GM19328 (cell line): ENCODE measurements around the gene KRTAP10-1.

Experiments used
- ATAC-seq: cut with Tn5 transposase; IDR thresholded peaks from one replicate; pipeline ENCODE4 v1.9.1; 2021; ENCODE audit warnings: mild to moderate bottlenecking, moderate library complexity; ENCODE audit not compliant: unreplicated experiment

The KRTAP10-1 gene

DNA sequence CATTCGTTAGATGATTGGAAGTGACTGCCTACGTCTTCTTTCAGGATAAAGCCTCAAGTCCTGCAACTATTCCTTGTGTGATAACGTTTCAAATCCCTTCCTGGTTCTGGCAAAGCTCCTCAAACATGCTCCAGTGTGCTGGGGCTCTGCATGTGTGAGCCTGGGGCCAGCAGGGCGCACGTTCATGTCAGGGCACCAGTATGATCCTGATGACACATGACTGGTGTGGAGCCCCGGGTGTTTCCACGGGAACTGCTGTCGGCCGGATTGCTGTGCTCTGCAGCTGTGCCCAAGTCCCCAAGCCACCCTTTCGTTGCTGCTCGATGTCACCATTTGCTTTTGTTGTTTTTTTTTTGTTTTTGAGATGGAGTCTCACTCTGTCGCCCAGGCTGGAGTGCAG lies 21.3 kb downstream of the KRTAP10-1 start:
- no peak for ATAC-seq

DNA sequence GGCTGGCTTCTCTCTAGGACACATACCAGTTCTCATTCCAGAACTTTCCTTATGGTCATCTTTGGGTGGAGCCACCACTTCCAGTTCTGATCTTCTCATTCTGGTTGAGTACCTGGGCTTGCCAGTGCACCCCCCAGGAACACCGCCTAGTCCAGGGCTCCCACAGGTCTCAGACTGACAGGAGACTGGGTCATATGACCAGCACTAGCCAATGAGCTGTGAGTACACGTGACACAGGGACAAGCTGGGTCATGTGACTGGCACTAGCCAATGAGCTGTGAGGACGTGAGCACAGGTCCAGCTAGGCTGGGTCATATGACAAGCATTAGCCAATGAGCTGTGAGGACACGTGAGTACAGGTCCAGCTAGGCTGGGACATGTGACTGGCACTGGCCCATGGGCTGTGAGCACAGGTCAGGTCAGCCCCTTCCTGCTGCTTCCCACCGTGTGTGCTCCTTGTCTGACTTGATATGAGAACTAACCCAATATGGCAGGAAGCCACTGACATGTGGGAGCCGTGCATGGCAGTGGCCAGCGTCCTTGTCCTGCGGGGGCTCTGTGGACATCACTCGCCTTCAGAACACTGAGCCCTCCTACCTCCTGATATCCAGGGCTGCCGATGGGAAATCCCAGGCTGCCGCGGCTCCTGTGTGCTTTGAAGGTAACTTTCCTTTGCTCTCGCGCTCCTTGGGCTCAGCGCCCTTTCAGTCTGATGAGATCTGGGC lies 22.7 kb downstream of the KRTAP10-1 start:
- ATAC-seq: no peak

GRCh38 chr21:44516828-44517174 lies 23.2 kb downstream of the KRTAP10-1 start:
- no peak for ATAC-seq

DNA sequence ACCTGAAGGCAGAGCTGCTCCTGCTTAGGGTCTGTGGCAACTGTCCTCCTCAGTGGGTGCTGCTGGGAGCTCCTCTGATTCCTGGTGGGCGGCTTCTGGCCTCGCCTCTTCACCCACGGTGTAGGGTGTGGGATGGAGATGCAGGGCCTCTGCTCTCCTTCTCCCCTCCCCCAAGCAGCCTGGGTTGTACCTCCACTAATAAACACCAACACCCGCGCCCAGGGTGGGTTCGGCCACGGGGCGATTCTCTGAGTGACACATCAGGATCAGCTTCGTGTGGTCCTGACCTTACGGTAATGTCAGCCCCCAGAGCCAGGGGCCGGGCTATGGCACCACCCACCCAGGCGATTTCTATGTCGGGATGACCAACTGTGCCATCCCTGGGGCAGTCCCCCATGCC lies 23.7 kb downstream of the KRTAP10-1 start:
- ATAC-seq: no peak

DNA sequence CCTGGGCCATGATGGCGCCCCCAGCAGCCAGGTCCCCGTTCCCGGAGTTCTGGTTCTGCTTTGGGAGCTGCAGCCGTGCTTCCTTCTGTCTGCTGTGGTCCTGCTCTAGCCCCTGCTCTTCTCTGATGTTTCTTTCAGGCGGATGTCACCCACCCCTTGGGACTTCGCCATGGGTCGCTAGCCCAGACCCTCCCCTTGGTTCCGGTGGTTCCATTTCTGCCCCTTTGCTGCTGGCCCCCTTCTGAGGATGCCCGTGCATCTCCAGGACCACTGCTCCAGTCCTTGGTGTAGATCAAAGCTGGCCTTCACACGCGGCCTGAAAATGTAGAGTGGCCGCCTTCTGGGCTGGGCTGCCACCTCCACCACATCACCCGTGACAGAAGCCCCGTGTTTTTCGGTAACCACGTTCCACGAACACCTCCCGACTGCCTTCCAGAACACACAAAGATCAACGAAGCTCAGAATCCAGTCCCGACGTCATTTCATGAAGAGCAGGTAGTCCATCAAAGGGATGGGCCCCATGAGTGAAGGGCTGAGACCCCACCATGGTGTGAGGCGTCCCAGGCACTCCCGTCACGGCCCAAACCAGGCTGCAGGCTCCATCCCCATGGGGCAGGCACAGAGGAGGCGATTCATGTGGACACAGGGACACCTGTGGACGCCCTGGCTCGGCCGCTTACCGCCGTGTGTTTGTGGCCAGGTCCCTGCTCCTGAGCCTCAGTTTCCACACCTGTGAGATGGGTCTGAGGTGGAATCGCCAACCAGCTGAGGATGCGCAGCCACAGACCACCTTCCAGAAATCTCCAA lies 24.4 kb downstream of the KRTAP10-1 start:
- no peak for ATAC-seq

DNA sequence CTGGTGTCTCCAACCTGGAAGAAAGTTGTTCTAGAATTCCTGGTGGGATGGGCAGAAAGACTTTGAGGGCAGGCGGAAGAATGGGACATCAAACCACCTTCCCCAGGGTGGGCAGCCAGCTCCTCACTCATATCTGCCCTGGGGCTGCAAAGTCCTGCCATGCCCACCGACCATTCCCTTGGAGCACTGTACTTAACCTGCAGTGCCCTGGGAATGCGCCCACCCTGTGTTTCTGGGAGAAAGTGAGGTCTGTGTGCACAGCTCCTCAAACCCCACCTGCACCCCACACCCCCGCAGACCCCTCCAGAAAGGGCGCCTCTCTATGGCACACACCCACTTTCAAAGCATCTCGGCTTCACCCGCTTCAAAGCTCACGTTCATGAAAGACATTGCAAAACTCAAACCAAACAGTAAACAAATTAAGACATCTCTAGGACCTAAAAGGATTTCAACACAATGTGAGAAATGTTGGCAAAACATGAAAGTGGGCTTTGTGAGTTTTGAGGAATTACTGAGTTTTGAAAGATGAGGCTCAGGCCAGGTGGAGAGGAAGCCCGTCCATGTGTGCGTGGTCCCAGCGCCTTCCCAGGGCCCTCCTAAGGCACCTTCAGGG lies 25.1 kb downstream of the KRTAP10-1 start:
- no peak for ATAC-seq

DNA sequence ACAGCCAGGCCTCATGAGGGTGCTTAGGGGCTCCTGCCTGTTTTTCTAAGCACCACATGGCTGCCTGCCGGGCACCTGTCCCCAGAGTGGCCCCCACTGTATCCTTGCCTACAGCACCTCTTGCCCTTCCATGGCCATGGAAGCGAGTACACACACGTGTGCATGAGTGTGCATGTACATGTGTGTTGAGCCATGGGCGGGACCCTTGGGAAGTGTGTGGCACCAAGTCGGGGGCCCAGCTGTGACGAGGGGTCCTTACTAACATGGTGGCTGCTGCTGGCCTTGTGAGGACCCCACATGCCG lies 25.8 kb downstream of the KRTAP10-1 start:
- no peak for ATAC-seq

GRCh38 chr21:44513389-44514217 lies 26.4 kb downstream of the KRTAP10-1 start:
- no peak for ATAC-seq

DNA sequence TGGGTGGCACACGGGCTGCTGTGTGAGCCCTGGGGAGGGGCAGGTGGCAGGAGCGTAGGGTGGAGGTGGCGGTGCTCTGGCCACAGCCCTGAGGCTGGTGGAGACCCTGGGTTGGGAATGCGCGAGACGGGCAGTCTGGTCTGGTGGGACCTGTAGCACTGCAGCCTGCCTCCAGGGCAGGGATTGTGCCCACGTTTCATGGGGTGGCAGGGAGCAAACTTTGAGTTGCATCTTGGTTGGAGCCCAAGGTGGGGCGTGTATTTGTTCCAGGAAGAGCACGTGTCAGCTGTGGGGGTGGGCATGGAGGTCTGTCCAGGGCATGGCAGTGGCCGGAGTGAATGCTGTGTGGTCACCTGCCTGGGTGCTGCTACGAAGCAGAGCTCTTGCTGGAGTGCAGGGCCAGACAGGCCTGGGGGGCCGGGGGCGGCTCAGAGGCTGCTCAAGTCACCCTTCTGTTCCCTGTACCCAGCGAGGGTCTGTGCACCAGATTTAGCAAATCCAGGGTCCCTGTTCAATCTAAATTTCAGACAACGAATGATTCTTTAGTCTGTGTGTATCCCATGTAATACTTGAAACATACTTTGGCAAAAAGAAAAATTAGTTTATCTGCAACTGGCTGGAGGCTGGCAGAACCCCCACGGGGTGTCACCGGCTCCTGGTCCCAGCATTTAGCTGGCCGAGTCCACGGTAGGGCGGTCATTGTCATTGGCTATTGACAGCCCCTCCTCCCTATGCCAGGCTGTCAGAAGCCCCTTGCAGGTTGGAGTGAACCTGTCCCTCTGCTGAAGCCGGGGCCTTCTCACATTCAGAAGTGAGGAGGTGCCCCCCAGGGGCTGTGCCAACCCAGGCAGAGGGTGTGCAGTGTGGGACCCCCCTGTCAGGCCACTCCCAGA lies 27.3 kb downstream of the KRTAP10-1 start:
- ATAC-seq: no peak

GRCh38 chr21:44511938-44512275 lies 28.1 kb downstream of the KRTAP10-1 start:
- ATAC-seq: no peak

DNA sequence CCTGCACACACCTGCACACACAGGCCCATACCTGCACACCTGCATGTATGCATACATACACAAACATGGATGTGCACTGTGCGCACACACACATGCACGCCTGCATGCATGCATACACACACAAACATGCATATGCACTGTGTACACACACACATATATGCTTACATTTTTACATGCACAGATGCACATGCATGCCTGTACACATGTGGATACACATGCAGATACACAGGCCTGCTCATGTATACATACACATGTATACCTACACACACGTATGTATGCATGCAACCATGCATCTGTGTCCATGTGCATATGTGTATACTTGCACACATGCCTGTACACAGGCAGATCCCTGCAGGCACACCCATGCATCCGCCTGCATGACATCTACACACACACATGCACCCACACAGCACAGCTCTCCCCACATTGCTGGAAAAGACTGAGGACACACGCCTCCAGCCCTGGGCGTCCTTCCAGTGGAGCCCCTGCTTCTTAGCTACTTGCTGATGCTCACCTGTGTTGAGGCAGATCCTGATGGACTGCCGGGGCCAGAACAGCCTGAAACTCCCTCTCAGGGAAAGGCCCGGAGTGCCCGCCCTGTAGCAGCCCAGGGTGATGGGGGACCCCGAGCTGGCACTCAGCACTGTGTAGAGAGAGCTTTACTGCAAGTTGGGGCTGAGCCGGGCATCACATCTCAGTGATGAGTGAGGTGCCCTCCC lies 28.6 kb downstream of the KRTAP10-1 start:
- no peak for ATAC-seq

DNA sequence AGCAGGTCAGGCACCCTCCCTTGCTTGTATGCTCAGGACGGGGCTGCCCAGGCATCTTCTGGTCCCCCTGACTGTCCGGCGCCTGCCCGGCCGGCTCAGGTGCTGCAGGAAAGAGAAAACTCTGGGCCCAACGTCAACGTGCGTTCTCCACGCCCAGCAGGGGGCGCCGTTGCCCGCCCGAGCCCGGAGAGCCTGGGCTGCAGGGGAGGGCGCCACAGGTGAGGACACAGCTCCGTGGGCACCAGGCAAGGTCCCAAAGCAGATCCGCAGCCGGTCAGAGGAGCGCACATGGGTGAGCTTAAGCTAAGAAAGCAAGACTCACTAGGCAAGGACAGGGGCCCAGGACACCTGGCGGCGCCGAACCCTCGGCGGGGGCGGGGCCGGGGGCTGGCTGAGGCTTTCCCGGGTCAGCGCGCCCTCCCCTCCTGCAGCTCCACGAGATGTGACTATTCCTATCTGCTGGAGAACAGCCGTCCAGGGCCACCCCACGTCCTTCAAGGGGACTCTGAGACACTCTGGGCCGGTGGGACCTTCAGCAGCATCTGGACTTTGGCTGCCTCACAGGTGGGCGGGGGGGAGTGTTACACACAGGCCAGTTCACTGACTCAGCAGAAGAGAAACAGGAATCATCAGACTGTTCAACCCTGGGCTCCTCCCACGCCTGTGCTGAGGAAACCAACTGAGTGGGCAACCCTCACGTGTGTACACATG lies 29.3 kb downstream of the KRTAP10-1 start:
- ATAC-seq: no peak

DNA sequence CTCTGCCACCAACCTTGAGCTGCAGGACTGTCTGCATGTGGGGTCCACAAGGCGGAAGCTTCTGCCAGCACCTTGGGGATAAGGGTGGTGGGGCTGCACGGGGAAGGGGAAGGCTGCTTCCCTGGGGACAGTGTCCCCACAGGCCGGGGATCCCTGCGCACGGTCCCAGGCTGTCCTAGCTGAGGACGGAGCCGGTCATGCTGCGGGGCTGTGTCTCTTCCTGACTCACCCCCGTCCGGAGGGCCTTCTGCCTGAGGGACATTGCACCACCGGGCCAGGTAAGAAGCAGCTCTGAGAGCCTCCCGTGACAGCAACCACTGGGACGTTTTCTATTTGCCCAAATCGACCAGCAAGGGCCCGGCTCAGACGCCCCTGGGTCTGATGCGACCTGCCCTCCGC lies 29.9 kb downstream of the KRTAP10-1 start:
- no peak for ATAC-seq

DNA sequence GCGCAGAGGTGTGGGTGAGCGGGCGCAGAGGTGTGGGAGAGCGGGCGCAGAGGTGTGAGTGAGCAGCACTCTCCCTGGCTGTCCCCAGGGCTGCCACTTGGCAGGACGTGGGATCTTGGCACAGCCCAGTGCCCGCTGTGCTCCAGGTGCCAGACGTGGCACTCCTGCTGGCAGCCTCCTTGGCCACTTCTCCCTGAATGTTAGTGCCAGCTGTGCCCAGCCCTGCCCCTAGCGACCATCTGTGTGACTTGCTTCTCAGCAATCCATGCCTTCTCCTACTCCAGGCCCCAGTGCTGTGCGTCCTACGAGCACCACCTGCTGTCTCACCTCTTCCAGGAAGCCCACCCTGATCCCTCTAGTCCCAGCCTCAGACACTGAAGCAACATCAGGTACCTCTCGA lies 30.5 kb downstream of the KRTAP10-1 start:
- ATAC-seq: no peak

DNA sequence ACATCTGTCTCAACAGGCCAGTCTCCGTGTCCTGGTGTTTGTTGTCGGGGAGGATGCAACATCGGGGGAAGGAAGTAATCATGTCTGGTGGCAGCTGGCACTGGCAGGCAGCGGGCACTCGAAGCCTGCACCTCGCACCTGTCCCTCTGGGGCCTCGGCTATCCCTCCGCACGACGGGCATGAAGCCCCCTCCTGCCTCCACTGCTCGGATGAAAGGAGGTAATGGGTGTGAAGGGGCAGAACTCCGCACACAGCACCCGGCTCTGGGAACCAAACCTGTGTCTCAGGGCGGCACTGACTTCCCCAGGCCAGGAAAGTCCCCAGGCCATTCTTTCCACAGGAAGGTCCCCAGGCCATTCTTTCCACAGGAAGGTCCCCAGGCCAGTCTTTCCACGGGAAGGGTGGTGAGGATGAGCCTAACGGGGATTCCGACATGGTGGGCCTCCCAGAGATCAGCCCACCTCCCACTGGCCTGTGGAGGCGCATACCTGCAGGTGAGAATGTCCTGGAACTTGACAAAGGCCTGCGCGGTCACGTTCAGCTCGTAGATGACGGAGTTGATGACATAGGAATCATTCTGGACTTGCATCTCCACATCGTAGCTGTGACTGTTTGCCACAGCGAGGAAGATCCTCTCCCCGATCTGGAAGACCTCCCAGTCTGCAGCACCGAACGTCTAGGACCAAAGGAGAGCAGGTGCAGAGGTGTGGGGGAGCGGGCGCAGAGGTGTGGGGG lies 31.1 kb downstream of the KRTAP10-1 start:
- ATAC-seq: no peak

DNA sequence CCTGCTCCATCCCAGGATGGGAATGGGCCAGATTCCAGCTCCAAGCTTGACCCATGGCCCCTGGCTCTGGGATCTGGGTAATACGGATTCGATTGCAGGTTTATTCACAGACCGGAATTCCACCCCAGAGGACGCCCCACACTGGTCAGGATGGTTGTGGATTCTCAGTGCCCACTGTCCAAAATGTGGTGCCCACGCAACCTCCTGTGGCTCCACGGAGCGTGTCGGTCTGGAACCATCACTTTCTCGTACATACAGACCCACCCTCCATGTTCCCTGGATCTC lies 31.6 kb downstream of the KRTAP10-1 start:
- no peak for ATAC-seq

DNA sequence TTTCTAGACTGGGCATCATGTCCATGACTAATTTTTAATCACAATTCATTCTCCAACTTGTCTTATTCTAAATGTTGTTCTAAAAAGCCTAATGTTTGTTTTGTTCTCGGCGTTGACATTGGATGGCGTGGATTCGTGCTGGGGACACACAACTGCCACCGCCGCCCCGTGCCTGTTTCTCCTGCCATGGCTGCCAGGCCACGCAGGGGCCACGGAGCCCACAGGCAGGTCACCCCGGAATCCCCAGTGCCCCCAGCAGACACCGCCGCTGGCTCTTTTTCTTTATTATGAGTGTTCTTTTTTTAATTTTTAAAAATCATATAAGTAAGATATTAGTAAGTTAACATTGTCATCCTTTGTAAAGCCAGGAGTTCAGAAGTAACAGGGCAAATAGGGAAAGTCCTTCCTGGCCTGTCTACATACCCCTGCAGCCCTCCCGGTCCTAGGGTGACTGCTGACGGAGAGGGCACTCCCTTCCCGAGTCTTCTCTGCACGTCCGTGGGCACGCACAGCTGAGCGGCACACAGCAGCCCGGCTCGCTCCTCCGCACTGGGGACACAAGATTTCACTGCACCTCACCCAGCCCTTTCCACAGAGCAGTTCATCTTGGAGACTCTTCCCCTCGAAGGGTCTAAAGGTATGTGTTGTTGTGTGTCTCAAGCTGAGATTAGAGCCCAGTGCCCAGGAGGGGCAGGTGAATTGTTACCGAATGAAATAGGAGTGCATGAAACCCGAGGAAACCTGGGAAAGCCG lies 32.1 kb downstream of the KRTAP10-1 start:
- no peak for ATAC-seq
